ENCODE results near the gene IGFBP2.

- TF ChIP-seq RAD21 (IDR thresholded peaks at IDR 0.05; ENCODE audit: low read length) (no peak), CHD2 (IDR thresholded peaks at IDR 0.05; ENCODE audit: low read length, partially characterized antibody) (no peak), GABPA (IDR thresholded peaks at IDR 0.05; ENCODE audit: low read depth) (no peak), SMC3 (IDR thresholded peaks at IDR 0.05; ENCODE audit: low read depth, low read length) (no peak), USF1 (IDR thresholded peaks at IDR 0.05; ENCODE audit: borderline replicate concordance, low read depth) (no peak), USF2 (IDR thresholded peaks at IDR 0.05; ENCODE audit: borderline replicate concordance, low read depth, low read length) (no peak), SIN3A (IDR thresholded peaks at IDR 0.05; ENCODE audit: borderline replicate concordance, low read depth, low read length) (no peak), EZH2phosphoT487 (IDR thresholded peaks at IDR 0.05; ENCODE audit: borderline replicate concordance, low read depth) (no peak), TAF1 (IDR thresholded peaks at IDR 0.05; ENCODE audit: borderline replicate concordance, low read depth, low read length) (no peak), TEAD4 (IDR thresholded peaks at IDR 0.05; ENCODE audit: borderline replicate concordance, insufficient read depth) (no peak)
- TF ChIP-seq, protein P1, sequence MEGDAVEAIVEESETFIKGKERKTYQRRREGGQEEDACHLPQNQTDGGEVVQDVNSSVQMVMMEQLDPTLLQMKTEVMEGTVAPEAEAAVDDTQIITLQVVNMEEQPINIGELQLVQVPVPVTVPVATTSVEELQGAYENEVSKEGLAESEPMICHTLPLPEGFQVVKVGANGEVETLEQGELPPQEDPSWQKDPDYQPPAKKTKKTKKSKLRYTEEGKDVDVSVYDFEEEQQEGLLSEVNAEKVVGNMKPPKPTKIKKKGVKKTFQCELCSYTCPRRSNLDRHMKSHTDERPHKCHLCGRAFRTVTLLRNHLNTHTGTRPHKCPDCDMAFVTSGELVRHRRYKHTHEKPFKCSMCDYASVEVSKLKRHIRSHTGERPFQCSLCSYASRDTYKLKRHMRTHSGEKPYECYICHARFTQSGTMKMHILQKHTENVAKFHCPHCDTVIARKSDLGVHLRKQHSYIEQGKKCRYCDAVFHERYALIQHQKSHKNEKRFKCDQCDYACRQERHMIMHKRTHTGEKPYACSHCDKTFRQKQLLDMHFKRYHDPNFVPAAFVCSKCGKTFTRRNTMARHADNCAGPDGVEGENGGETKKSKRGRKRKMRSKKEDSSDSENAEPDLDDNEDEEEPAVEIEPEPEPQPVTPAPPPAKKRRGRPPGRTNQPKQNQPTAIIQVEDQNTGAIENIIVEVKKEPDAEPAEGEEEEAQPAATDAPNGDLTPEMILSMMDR (IDR thresholded peaks at IDR 0.05): no peak
- TF ChIP-seq, protein P2, sequence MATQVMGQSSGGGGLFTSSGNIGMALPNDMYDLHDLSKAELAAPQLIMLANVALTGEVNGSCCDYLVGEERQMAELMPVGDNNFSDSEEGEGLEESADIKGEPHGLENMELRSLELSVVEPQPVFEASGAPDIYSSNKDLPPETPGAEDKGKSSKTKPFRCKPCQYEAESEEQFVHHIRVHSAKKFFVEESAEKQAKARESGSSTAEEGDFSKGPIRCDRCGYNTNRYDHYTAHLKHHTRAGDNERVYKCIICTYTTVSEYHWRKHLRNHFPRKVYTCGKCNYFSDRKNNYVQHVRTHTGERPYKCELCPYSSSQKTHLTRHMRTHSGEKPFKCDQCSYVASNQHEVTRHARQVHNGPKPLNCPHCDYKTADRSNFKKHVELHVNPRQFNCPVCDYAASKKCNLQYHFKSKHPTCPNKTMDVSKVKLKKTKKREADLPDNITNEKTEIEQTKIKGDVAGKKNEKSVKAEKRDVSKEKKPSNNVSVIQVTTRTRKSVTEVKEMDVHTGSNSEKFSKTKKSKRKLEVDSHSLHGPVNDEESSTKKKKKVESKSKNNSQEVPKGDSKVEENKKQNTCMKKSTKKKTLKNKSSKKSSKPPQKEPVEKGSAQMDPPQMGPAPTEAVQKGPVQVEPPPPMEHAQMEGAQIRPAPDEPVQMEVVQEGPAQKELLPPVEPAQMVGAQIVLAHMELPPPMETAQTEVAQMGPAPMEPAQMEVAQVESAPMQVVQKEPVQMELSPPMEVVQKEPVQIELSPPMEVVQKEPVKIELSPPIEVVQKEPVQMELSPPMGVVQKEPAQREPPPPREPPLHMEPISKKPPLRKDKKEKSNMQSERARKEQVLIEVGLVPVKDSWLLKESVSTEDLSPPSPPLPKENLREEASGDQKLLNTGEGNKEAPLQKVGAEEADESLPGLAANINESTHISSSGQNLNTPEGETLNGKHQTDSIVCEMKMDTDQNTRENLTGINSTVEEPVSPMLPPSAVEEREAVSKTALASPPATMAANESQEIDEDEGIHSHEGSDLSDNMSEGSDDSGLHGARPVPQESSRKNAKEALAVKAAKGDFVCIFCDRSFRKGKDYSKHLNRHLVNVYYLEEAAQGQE (IDR thresholded peaks at IDR 0.05; ENCODE audit: low read depth, low read length): no peak
- TF ChIP-seq, protein P3, sequence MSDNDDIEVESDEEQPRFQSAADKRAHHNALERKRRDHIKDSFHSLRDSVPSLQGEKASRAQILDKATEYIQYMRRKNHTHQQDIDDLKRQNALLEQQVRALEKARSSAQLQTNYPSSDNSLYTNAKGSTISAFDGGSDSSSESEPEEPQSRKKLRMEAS (IDR thresholded peaks at IDR 0.05; ENCODE audit: low read depth): no peak
- TF ChIP-seq, protein P4, sequence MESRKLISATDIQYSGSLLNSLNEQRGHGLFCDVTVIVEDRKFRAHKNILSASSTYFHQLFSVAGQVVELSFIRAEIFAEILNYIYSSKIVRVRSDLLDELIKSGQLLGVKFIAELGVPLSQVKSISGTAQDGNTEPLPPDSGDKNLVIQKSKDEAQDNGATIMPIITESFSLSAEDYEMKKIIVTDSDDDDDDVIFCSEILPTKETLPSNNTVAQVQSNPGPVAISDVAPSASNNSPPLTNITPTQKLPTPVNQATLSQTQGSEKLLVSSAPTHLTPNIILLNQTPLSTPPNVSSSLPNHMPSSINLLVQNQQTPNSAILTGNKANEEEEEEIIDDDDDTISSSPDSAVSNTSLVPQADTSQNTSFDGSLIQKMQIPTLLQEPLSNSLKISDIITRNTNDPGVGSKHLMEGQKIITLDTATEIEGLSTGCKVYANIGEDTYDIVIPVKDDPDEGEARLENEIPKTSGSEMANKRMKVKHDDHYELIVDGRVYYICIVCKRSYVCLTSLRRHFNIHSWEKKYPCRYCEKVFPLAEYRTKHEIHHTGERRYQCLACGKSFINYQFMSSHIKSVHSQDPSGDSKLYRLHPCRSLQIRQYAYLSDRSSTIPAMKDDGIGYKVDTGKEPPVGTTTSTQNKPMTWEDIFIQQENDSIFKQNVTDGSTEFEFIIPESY (IDR thresholded peaks at IDR 0.05; ENCODE audit: borderline replicate concordance, low read depth): no peak
Observed at GRCh38 chr2:216657086-216657855, 24.1 kb downstream of the IGFBP2 start.
